Retinal pigment epithelial cell (primary cell): ENCODE data around the gene TRMT61A.

Experiments used
- DNase-seq: peaks from one replicate; pipeline ENCODE4 v3.0.0-alpha.2; 2010; ENCODE audit warnings: low read depth
- H3K4me3 ChIP-seq: 2 replicates; pipeline ENCODE4 v1.5.1; 2011; ENCODE audit warnings: mild to moderate bottlenecking, low read length, control low read depth, moderate library complexity
- TF ChIP-seq, protein P1 (sequence below): conservative IDR thresholded peaks from 2 replicates; pipeline ENCODE4 v1.5.1; 2011; ENCODE audit warnings: low read depth, low read length, control low read depth, inconsistent platforms

TRMT61A gene

DNA sequence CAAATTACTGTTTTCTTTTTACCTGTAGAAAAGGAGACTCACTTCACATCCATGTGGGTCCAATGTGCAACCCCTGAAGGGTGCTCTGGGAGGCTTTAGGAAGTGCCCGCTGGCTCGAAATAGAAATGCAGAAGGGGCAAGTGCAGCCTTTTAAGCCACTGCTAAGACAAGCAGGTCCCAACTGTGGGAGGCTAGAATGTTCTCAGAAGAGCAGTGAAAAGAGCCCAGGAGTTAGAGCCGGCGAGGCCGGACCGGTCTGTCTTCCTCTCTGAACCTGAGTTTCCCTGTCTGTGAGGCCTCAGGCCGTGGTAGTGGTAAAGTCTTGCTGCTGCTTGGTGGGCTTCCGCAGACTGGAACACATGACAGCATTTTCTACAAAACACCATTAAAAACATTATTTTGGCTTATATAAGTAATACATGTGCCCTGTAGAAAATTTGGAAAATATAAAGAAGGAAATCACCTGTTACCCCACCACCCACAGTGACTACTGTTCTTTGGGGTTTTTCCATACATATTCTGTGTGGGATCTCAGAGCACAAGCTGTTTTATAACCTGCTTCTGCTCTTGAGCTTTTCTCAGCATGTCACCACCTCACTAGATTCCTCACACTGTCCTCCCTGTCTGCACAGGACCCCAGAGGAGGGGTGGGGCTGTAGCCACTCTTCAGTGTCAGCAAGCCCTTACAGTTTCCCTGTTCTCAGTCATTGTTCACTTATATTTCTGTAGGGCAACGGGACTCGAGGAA is 12.4 kb upstream of the TRMT61A start:
- TF ChIP-seq, protein P1, sequence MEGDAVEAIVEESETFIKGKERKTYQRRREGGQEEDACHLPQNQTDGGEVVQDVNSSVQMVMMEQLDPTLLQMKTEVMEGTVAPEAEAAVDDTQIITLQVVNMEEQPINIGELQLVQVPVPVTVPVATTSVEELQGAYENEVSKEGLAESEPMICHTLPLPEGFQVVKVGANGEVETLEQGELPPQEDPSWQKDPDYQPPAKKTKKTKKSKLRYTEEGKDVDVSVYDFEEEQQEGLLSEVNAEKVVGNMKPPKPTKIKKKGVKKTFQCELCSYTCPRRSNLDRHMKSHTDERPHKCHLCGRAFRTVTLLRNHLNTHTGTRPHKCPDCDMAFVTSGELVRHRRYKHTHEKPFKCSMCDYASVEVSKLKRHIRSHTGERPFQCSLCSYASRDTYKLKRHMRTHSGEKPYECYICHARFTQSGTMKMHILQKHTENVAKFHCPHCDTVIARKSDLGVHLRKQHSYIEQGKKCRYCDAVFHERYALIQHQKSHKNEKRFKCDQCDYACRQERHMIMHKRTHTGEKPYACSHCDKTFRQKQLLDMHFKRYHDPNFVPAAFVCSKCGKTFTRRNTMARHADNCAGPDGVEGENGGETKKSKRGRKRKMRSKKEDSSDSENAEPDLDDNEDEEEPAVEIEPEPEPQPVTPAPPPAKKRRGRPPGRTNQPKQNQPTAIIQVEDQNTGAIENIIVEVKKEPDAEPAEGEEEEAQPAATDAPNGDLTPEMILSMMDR, result no peak
- no peak for DNase-seq
- H3K4me3 ChIP-seq, result no peak overlapping the region

DNA sequence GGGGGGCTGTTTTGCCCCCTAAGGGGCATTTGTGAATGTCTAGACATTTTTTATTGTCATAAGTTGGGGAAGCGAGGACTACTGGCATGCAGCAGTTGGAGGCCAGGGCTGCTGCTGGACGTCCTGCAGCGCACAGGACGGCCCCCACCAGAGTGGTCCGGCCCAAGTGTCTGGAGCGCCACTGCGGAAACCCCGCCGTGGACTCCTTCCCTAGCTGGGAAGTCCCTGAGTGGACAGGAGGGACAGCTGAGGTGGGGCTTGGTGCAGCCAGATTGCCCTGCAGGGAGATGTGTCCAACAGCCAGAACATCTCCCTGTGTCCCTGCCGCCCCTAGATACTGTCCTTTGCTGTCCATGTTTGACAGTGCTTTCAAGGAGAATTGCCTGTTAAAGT is 11.8 kb upstream of the TRMT61A start:
- no peak overlapping the region for H3K4me3 ChIP-seq
- TF ChIP-seq, protein P1, result no peak
- no peak for DNase-seq

GRCh38 chr14:103517721-103518421 is 11.1 kb upstream of the TRMT61A start:
- no peak overlapping the region for H3K4me3 ChIP-seq
- TF ChIP-seq, protein P1, result no peak
- DNase-seq, result no peak

DNA sequence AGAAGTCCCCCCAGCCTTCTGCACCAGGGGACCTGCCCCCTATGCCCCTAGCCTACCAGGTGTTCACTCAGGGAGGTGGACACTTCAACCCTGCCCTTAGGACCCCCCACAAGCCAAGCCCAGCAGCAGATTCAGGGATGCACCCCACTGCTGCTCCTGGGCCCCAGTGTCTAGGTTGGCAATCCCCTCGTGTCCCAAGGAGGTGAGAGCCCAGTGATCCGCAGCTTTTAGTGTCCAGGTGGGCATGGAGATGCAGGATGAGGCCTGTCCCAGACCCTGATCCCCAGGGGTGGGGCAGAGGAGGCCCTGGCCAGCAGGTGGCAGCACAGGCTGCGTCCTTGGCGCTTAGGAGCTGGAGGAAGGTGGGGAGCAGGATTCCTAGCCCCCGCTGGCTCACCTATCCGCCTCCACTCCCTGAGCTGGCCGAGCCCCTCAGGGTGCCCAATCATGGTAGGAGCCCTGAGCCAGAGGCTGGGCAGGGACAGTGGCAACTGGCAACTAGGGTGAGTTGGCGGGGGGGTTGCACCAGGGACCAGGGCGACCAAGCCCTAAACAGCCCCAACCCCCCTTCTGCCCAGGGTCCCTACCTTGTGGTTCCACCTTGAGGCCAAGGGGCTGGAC is 10.5 kb upstream of the TRMT61A start:
- no peak overlapping the region for H3K4me3 ChIP-seq
- no peak for DNase-seq
- TF ChIP-seq, protein P1, result peak; percentile 97

- H3K4me3 ChIP-seq, result no peak overlapping the region
- DNase-seq, result no peak
- TF ChIP-seq, protein P1, result no peak
Observed at GRCh38 chr14:103519043-103519836, 9.8 kb upstream of the TRMT61A start.

- TF ChIP-seq, protein P1, result no peak
- no peak overlapping the region for H3K4me3 ChIP-seq
- no peak for DNase-seq
Observed at GRCh38 chr14:103519837-103520212, 9.2 kb upstream of the TRMT61A start.
